NCI-H748 (cell line): ENCODE measurements around the gene HES2.
"Not testable (repeated sequence)": the region's sequence is repeated elsewhere in the genome, so short reads cannot be mapped to it uniquely, and the experiment has no call there.

ENCODE experiments used
- DNase-seq: peaks from one replicate; lab custom pipeline; 2025; ENCODE audit not compliant: unreplicated experiment; lab: John Stamatoyannopoulos, UW

The HES2 gene, protein sequence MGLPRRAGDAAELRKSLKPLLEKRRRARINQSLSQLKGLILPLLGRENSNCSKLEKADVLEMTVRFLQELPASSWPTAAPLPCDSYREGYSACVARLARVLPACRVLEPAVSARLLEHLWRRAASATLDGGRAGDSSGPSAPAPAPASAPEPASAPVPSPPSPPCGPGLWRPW

GRCh38 chr1:6419804-6420453, at the start of gene HES2:
Gene HES2 (minus strand): TSS chr1:6419919. CDS start chr1:6419820, 99 bp downstream.
- DNase-seq: peak; percentile 59

DNA sequence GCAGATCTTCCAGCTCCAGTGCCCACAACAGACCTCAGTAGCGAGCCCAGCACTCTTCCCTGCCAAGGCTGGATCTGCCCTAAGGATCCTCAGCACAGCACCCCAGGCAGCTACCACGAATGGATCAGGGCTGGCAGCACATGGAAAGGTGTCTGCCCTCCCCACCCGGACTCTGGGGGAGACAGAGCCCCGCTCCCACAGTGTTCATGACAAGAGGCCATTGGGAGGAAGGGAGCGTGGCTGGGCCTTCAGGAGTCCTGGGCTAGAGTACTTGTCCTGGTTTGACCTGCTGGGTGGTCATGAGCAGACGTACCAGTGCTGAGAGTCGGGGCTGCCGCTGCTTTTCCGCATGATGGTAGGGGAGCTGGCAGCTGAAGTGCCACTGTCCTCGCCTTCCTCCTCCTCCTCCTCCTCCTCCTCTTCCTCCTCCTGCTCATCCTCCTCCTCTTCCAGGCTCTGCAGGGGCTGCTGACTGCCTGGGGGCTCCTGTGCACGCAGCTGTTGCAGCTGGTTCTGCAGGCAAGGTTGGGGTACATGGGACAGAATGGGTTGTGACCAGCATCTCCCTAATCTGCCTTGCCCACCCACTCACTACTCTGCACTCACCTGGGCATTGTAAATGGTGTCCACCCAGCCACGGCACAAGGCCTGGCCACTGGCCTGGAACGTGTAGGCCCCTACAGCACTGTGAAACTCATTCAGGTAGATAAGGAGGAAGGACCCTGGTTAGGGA, 49.2 kb upstream of the HES2 start:
- DNase-seq: no peak

- no peak for DNase-seq
These were observed 48.3 kb upstream of the HES2 start for GRCh38 chr1:6467744-6468688.

DNA sequence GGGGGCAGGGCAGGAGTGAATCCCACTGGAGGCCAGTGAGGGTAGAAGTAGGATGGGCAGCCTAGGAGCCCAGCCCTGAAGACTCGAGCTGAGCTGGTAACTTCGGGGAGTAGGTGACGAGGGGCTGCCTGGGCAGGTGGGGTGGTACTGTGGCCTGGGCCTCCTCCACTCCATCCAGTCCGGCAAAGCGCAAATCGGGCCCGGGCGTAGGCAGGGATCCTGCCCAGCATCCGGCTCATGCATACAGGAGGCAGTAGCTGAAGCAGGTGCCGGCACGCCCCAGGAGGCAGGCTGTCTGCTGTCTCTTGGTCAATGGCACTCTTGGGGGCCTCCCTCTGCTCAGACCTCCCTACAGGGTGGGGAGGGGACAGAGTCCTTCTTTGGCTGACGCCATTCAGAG, 47.5 kb upstream of the HES2 start:
- no peak for DNase-seq

GRCh38 chr1:6466751-6467150, 47.0 kb upstream of the HES2 start:
- DNase-seq: no peak

DNA sequence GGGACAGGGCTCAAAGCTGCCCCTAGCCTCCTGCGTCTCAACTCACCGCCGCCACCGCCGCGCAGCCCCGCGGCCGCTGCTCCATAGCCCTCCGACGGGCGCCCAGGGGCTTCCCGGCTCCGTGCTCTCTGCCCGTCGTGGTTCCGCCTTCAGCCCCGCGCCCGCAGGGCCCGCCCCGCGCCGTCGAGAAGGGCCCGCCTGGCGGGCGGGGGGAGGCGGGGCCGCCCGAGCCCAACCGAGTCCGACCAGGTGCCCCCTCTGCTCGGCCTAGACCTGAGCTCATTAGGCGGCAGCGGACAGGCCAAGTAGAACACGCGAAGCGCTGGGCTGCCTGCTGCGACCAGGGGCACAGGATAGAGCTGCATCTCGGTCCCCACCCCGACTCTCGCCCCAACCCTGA, 46.3 kb upstream of the HES2 start, which contains the start of gene TNFRSF25:
Gene TNFRSF25, minus strand, starts transcription at position 151 of the 400 bp plus-strand sequence. Its CDS starts 66 bp downstream, at position 85.
- DNase-seq: no peak

- no peak for DNase-seq
These were observed 45.8 kb upstream of the HES2 start for GRCh38 chr1:6465461-6466005.

GRCh38 chr1:6464915-6465314, 45.2 kb upstream of the HES2 start:
- no peak for DNase-seq

GRCh38 chr1:6464514-6464836, 44.8 kb upstream of the HES2 start:
- no peak for DNase-seq

GRCh38 chr1:6463120-6463412, 43.3 kb upstream of the HES2 start:
- no peak for DNase-seq

DNA sequence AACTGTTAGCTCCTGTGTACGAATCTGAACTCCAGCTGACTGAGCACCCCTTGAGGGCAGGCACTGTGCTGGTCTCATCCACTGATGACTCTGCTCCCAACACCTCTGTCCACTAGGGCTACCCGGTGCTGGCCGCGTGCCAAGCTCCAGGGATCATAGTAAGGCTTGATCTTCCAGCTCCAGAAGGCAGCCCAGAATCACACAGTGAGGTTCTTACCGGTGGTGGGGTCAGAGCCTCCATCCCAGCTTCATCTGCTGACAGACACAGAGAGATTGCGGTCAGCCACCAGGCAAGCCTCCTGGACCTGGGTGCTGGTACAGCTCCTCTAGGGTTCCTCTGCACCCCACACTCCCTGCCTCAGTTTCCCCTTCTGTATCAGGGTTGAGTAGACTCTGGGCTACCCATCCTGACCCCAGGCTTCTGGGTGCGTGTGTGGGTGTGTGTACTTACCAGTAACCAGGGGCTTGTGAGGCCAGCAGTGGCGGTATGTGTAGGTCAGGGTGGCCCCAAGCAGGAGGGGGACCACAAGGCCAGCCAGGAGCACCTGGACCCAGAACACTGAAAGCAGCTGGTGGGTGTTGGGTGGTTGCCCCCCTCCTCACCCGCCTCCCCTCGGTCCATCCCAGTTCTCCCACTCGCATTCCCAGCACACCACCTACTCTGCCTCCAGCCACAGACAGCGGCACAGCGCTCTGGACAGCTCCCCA, 42.8 kb upstream of the HES2 start:
- DNase-seq: no peak

DNA sequence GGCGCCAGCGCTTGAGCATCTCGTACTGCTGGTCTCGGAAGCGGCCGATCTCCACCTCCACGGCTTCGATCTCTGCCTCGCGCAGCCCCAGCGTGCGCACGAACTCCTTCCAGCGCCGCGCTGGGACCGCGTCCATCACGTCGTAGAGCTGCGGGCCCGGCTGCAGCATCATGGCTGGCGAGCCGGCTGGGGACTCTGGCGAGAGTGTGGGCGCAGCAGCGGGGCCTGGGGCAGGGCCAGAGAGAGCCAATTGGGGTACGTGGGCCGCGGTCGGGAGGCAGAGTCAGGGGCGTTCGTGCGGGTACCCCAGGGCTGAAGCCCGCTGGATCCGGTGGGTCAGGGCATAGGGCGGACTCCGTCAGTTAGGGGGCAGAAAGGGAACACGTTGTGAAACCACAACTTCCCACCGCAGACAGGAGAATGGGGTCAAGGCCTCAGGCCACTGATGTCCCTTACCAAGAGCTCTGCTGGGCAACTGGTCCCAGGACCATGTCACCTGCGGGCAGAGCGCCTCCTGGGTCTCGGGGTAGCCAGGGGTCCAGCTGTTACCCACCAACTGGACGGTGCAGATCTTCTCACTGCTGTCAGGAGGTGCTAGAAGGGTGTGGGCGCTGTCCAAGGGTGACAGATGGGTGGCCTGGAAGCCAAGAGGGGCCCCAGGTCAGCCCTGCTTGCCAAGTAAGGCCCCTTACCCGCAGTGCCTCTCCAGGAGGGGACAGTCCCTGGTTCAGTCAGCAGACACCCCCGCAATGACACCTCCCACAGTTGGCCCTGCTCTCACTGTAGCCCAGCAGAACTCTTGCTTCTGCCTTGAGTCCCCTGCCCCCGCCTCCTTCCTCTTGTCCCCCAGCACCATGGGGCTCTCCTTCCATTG, 42.1 kb upstream of the HES2 start:
- DNase-seq: no peak

DNA sequence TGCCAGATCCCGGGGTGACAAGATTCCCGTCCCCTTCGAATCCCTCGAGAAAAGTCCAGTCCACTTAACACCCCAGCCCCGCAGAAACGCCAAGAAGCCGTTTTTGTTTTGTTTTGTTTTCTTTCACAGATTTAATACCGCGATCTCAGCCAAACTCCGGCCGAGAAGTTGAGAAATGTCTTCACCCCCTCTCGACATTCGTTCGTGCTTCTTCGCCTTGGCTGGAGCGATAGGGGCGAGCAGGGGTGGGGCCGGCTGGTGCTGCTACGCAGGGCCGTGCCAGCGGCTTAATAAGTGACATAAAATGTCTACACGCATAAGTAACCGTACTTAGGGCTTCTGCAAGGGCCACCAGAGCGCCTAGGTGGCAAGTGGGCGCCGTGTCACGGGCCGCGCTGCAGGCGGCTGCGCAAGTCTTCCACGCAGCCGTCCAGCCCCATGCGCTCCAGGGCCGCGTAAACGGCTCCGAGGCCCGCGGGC, 41.4 kb upstream of the HES2 start:
- no peak for DNase-seq

- DNase-seq: no peak
These were observed 40.8 kb upstream of the HES2 start for GRCh38 chr1:6460301-6461050.

GRCh38 chr1:6459850-6460265, 40.1 kb upstream of the HES2 start:
- no peak for DNase-seq

DNA sequence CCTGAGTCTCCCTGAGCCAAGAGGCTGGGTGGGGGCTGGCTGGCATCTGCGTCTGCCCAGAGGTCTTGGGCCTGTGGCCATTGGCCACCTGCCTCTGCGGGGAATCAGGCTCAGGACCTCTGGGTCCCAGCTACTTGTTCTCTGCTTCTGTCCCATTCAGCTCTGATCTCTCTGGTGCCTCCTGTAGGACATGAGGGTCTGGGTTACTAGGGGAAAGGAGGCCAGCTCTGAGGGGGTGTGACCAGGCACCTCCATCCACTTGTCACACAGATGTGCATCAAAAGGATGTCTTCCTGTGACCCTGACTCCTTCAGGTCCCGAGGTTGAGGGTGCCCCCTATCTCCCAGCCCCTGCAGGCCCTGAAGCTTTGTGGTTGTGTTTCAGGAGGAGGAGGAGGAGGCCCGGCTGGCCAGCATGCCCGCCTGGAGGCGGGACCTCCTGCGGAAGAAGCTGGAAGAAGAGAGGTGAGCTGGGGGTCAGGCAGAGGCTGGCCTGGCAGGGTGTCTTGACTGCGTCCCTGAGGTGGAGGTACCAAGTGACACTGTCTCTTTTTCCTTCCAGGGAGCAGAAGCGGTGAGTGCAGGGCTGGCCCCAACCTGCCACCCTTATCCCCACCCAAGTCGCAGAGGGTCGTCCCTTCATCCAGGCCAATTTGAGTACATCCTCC, 37.2 kb upstream of the HES2 start:
- no peak for DNase-seq

DNA sequence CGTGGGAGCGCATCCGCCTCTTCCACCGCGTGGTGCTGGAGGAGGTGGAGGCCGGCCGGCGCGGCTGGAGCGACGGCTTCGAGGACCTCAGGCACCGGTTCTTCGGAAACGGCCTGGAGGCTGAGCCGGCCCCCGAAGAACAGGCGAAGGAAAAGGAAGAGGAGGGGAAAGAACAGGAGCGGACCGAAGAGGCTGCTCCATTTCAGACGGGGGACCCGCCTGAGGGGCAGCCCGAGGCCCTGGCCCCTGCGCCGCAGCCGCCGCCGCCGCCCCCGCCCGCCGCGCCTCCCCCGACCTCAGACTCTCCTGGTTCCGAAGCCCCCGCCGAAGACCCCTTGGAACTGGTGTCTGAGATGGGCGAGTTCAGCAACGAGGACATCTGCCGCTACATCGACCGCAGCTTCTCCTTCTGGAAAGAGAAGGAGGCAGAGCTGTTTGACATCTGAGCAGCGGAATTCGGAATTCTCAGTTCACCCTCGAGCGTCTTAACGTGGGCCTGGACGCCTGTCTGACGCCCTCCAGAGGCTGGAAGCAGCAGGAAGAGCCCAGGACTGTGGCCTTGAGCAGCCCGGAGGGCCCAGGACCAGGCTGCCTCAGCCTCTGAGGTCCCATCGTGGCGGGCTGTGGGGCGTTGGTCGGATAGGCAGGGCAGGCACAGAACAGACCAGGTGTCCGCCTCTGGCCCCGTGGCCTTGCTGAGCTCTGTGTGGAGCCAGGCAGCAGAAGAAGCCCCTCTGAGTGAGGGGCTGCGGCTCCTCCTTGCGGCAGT, 36.2 kb upstream of the HES2 start:
- not testable (repeated sequence) for DNase-seq
